ENCODE measurements around the gene POLD3.

POLD3 gene

DNA sequence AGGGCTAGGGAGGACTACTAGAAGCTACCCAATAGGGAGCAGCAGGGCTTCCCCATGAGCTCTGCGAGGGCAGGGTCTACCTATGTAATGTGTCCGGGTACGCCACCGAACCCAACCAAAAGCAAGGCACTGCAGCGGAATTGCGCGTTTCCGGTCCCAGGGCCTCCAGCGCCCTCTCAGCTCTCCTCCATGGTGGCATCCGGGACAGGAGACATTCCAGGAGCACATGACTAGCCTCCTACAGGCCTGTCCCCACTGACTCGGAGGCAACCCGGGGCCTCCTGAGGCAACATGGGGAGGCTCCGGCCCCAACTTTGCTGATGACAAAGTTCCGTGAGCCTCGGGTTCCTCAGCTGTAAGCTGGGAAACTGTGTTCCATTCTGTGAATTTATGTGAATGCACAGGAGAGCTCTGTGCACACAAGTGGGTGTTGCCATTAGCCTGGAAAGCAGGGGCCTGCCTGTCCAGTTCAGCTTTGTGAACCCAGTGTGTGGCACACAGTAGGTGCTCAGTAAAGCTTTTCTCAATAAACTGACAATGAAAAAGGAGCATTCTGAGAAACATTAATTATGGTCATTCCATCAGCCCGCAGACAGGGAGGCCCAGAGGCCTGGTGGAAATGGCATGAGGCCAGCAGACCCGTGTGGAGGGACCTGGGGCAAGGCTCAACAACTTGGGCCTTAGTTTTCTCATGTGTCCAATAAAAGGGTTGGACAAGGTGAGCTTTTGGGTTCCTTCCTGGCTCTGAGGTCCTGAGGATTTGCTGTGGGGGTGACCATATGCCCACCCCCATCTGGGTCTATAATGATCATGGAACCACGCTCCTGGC is 88.5 kb downstream of the POLD3 start:
- DNase-seq (ENCODE audit: extremely low read depth, insufficient read length): no peak
- Histone ChIP-seq H3K4me3 (replicated peaks; ENCODE audit: low read depth, low read length) (no peak overlapping the region), H3K27me3 (replicated peaks; ENCODE audit: control insufficient read depth, insufficient read depth, low read length) (no peaks in the 10 kb centered on the region; the same call in none of the 2 replicates), H3K36me3 (ENCODE audit: control insufficient read depth, insufficient read depth, low read length) (no peaks in the 10 kb centered on the region)
- TF ChIP-seq CTCF (IDR thresholded peaks at IDR 0.05; ENCODE audit: insufficient read depth, low read length, poor library complexity, severe bottlenecking): no peak

DNA sequence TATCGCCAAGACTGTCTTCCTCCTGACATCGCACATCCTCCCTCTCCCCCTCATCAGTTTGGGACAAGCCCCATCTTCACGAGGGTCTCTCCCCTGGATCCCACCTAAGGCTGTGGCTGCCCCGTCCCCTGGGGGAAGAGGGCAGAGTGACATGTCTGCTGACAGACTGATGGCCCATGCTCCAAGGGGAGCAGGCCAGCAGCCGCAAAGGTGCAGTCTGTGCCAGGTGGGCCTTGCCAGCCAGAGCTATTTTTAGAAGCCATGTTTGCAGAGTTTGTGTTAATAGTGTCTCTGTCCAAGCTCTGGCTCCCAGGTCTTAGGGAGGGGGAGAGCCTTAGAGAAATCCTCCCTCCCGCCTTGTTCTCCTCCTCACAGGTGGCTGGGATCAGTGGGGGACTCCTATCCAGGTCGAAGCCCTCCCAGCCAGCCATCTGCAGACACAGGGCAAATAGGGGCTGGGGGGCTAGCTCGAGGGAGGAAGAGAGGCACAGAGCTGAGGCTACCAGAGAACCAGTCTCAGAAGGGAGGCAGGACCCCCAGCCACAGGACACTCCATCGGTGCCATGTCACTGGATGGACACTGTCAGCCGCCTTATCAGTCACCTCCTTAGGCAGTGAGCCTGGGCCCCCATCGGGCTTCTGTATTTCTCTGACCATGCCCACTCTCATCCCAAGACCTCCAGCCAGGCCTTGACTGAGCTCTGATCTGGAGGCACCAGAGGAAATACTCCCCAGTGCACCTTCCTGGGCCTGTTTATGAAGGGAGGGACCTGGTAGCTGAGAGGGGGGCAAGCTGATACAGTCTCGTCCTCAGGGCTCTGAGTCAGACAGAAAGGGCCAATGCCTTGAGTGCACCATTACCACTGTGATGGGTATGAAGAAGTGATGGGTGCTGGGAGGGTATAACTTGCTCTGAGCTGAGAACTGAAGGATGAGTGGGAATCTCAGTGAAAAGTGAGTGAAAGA is 89.6 kb downstream of the POLD3 start:
- no peak for DNase-seq (ENCODE audit: extremely low read depth, insufficient read length)
- TF ChIP-seq CTCF (IDR thresholded peaks at IDR 0.05; ENCODE audit: insufficient read depth, low read length, poor library complexity, severe bottlenecking): no peak
- no peak overlapping the region for H3K4me3 ChIP-seq (replicated peaks; ENCODE audit: low read depth, low read length)
- no peaks in the 10 kb centered on the region for H3K36me3 ChIP-seq (ENCODE audit: control insufficient read depth, insufficient read depth, low read length)
- no peaks in the 10 kb centered on the region; the same call in none of the 2 replicates for H3K27me3 ChIP-seq (replicated peaks; ENCODE audit: control insufficient read depth, insufficient read depth, low read length)

DNA sequence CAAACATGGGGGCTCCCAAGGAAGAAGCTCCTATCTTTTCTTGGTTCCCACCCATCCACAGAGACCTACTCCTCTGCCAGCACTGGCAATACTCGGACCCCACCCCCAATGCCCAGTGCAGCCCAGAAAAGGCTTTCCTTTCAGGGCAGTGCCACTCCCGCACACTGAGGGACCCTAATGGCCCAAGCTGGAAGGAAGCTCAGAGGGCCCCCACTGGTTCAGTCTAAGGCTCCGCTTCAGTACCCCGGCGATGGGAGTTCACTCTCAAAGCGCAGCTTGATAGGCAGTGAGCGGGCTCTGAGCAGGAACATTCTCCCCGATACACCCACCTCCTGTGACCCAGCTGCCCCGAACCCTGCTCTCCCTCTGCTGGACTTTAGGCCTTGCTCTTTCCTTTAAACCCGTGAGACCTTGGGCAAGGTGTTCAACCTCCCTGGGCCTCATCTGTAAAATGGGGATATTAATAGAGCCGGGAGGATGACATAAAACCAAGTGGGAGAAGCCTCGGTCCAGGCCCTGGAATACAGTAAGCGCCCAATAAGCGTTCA is 90.4 kb downstream of the POLD3 start:
- Histone ChIP-seq H3K27me3 (replicated peaks; ENCODE audit: control insufficient read depth, insufficient read depth, low read length) (no peaks in the 10 kb centered on the region; the same call in none of the 2 replicates), H3K36me3 (ENCODE audit: control insufficient read depth, insufficient read depth, low read length) (no peaks in the 10 kb centered on the region), H3K4me3 (replicated peaks; ENCODE audit: low read depth, low read length) (no peak overlapping the region)
- DNase-seq (ENCODE audit: extremely low read depth, insufficient read length): no peak
- TF ChIP-seq CTCF (IDR thresholded peaks at IDR 0.05; ENCODE audit: insufficient read depth, low read length, poor library complexity, severe bottlenecking): no peak

DNA sequence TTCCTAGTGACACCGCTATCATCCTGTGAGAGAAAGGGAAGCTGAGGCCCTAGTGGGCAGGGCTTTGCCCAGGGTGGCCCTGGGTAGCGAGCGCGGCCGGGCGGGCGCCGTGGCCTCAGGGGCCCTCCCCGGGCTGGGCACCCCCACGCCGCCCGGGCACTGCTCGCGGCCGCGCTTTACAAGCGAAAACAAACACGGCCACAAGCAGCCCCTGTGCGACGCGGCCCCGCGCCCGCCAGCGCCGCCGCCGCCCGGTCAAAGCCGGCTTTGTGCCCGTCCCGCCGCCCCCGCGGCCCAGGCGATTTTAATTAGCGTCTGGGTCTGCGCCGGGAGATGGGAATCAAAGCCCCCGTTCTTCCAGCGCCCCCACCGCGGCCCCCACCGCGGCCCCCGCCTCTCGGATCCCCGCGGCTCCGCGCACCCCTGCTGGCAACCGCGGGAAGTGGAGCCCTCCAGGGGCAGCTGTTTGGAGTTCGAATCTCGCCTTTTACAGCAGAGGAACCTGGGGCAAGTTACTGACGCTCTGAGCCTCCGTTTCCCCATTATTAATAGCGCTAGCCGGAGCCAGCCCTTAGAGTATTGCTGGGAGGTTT is 91.0 kb downstream of the POLD3 start:
- no peak overlapping the region for H3K4me3 ChIP-seq (replicated peaks; ENCODE audit: low read depth, low read length)
- H3K36me3 ChIP-seq (ENCODE audit: control insufficient read depth, insufficient read depth, low read length): no peaks in the 10 kb centered on the region
- H3K27me3 ChIP-seq (replicated peaks; ENCODE audit: control insufficient read depth, insufficient read depth, low read length): no peaks in the 10 kb centered on the region; the same call in none of the 2 replicates
- DNase-seq (ENCODE audit: extremely low read depth, insufficient read length): no peak
- no peak for TF ChIP-seq CTCF (IDR thresholded peaks at IDR 0.05; ENCODE audit: insufficient read depth, low read length, poor library complexity, severe bottlenecking)

GRCh38 chr11:74683941-74684481 is 91.6 kb downstream of the POLD3 start:
- Histone ChIP-seq H3K4me3 (replicated peaks; ENCODE audit: low read depth, low read length) (no peak overlapping the region), H3K27me3 (replicated peaks; ENCODE audit: control insufficient read depth, insufficient read depth, low read length) (no peaks in the 10 kb centered on the region; the same call in none of the 2 replicates), H3K36me3 (ENCODE audit: control insufficient read depth, insufficient read depth, low read length) (no peaks in the 10 kb centered on the region)
- no peak for TF ChIP-seq CTCF (IDR thresholded peaks at IDR 0.05; ENCODE audit: insufficient read depth, low read length, poor library complexity, severe bottlenecking)
- DNase-seq (ENCODE audit: extremely low read depth, insufficient read length): no peak

All from GM06990 (cell line).